Mucosa of stomach (tissue), 1 donor: Measurements from ENCODE around the gene RAMP1.

Experiments used
- H3K27me3 ChIP-seq: one replicate; pipeline ENCODE4 v1.7.0; 2013; ENCODE audit warnings: mild to moderate bottlenecking, low read length; ENCODE audit not compliant: control insufficient read depth, insufficient read depth
- H3K36me3 ChIP-seq: one replicate; pipeline ENCODE4 v1.7.0; 2013; ENCODE audit warnings: low read length; ENCODE audit not compliant: control insufficient read depth, insufficient read depth
- H3K4me1 ChIP-seq: one replicate; pipeline ENCODE4 v1.7.0; 2013; ENCODE audit warnings: mild to moderate bottlenecking, low read length; ENCODE audit not compliant: control insufficient read depth, insufficient read depth
- H3K4me3 ChIP-seq: one replicate; pipeline ENCODE4 v1.7.0; 2013; ENCODE audit warnings: low read length
- H3K9ac ChIP-seq: one replicate; pipeline ENCODE4 v1.7.0; 2013; ENCODE audit warnings: mild to moderate bottlenecking, low read length, moderate library complexity
- H3K9me3 ChIP-seq: one replicate; pipeline ENCODE4 v1.7.0; 2013; ENCODE audit warnings: mild to moderate bottlenecking, low read length, moderate library complexity; ENCODE audit not compliant: control insufficient read depth
- donor health status: Pancreatic carcinoma.

RAMP1 gene

DNA sequence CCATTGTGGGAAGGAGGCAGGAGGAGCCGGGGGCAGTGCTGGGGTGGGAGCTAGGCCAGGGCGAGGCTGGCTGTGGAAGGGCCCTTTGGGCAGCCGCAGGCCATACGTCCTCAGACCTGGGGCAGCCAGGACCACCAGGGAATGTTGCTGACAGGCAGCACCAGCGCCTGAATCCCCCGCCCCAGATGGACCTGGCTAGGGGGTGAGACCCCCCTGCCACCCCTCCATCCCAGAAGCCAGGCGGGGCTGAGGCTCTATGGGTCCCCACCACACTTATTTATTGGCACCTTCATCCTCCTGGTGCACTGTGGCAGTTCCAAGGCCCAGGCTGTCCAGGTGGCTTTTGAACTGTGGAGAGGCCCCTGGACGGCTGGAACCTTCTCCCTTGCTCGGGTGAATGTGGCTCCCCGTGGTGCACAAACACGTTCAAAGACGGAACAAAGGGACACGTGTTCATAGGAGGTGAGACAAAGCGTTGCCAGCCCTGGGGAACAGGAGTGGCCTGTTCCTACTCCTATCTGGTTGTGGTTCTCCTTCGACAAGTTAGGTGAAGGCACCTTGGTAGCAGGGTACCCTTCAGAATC lies 35.1 kb downstream of the RAMP1 start:
- no peaks in the 10 kb centered on the region for H3K9me3 ChIP-seq
- H3K4me3 ChIP-seq, result no peak overlapping the region
- H3K36me3 ChIP-seq, result no peaks in the 10 kb centered on the region
- H3K9ac ChIP-seq, result no peak overlapping the region
- peaks cover 17% of the 10 kb centered on the region for H3K4me1 ChIP-seq
- no peaks in the 10 kb centered on the region for H3K27me3 ChIP-seq

DNA sequence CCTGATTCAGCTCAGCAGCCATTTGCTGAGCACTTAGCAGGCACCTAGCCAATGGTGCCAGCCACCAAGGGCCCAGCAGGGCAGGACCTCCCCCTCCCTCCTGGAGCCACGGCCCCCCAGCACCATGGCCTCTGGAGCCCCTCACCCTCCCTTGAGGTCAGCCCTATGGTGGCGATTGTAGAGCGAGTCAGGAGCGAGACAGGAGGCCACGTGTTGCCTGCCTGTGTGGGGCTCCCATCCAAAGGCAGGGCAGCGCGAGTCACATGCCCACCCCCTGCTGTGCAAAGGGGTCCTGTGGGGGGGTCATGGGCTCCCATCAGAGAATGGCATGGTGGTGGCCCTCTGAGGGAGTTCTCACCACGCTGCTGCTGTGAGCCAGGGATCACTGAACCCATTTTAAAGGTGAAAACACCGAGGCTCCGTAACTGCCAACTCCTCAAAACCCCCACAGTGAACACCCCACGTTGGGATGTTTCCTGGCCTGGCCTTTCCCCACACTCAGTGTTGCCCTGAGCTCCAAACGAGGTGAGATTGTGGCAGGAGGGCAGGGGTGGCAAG lies 35.6 kb downstream of the RAMP1 start:
- peaks cover 17% of the 10 kb centered on the region for H3K4me1 ChIP-seq
- H3K27me3 ChIP-seq, result no peaks in the 10 kb centered on the region
- no peak overlapping the region for H3K9ac ChIP-seq
- no peak overlapping the region for H3K4me3 ChIP-seq
- H3K36me3 ChIP-seq, result no peaks in the 10 kb centered on the region
- no peaks in the 10 kb centered on the region for H3K9me3 ChIP-seq

DNA sequence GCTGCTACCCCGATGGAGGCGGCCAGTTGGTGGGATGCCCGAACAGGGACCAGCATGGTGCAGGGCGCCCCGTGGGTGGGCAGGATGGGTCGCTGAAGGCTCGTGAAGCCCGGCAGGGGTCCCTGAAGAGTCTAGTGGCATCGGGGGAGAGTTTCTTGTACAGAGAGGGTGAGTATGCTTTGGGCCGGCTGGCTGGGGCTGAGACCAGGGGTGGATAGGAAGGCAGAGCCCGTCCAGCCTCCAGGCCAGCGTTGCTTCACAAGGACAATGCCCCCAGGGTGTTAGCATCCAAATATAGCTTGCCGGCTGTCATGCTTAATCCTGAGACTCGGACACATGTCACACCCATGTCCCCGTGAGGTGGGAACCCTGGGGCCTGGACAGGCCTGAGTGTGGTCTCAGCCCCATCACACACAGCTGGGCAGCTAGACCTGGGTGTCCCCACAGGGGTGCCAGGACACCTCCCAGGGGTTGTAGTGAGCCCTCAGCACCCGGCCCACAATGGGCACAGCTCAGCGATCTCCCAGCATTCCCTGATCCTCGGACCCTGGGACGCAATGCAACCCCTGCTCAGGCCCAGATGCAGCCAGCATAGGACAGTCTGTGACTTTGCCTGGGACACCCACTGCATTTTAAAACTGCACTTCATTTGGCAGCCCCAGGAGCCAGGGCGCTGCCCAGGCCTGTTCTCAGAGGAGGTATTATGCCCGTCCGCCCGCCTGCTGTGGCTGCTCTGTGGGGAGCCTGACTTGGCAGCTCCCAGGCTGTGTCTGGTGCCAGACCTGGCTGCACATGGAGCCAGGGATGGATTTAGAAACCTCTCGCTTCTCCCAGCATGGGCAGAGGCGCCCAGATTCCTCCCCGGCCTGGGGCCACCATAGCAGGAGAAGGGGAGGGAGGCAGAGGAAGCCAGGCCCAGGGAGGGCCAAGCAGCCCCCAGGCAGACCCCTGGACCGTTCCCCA lies 36.4 kb downstream of the RAMP1 start:
- peaks cover 17% of the 10 kb centered on the region for H3K4me1 ChIP-seq

DNA sequence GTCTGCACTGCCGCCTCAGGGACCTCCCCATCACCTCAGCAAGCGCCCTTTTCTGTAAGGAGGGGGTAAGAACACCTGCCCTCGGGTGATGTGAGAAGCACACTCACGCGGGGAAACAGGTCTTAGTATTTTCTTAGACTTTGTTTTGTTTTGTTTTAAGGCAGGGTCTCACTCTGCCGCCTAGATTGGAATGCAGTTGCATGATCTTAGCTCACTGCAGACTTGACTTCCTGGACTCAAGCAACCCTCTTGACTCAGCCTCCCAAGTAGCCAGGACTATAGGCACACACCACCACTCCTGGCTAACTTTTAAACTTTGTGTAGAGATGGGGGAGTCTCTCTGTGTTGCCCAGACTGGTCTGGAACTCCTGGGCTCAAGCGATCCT lies 37.1 kb downstream of the RAMP1 start:
- Histone ChIP-seq H3K4me1 (peaks cover 17% of the 10 kb centered on the region), H3K4me3 (no peak overlapping the region), H3K9ac (no peak overlapping the region), H3K9me3 (no peaks in the 10 kb centered on the region), H3K27me3 (no peaks in the 10 kb centered on the region), H3K36me3 (no peaks in the 10 kb centered on the region)

More for the DNA sequence above, 36.4 kb downstream of the RAMP1 start:
- Histone ChIP-seq H3K9ac (no peak overlapping the region), H3K9me3 (no peaks in the 10 kb centered on the region), H3K36me3 (no peaks in the 10 kb centered on the region), H3K4me3 (no peak overlapping the region), H3K27me3 (no peaks in the 10 kb centered on the region)

DNA sequence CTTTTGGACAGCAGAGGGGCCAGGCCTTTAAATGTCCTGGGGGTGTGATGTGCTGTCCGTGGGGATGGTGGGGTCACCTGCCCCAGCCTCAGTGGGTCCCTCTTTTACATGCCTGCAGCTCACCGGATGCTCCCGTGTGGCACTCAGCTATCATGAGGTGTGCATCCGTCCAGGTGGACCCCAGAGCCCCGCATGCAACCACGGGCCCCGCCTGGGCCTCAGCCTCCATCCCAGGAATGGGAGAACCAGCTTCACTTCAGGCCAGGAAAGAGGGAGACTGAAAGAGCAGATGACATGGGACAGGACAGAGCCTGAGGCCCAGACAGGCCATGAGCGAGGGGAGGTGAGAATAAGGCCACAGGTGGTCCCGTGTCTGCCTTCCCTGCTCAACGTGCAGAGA lies 37.5 kb downstream of the RAMP1 start:
- H3K4me1 ChIP-seq, result peaks cover 17% of the 10 kb centered on the region
- H3K27me3 ChIP-seq, result no peaks in the 10 kb centered on the region
- H3K9ac ChIP-seq, result no peak overlapping the region

DNA sequence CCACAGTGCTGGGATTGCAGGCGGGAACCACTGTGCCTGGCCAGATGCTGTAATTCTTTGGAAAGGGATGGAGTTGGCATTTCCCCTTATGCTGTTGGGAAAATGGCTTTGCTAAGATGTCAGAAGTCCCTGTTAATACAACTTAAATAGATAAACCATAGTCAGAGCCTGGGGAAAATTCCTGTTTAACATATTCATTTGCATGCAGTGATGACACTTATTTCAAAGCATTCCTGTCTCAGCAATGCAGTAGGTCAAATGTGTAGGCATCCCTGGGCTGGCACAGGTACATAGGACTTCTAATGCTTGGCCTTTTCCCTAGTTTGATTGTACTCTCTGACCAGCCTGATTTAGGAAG lies 38.6 kb downstream of the RAMP1 start:
- H3K36me3 ChIP-seq, result no peaks in the 10 kb centered on the region
- peaks cover 9% of the 10 kb centered on the region for H3K4me1 ChIP-seq
- H3K27me3 ChIP-seq, result no peaks in the 10 kb centered on the region
- H3K9me3 ChIP-seq, result no peaks in the 10 kb centered on the region
- no peak overlapping the region for H3K4me3 ChIP-seq
- no peak overlapping the region for H3K9ac ChIP-seq

More for the DNA sequence above, 37.5 kb downstream of the RAMP1 start:
- Histone ChIP-seq H3K9me3 (no peaks in the 10 kb centered on the region), H3K4me3 (no peak overlapping the region), H3K36me3 (no peaks in the 10 kb centered on the region)

DNA sequence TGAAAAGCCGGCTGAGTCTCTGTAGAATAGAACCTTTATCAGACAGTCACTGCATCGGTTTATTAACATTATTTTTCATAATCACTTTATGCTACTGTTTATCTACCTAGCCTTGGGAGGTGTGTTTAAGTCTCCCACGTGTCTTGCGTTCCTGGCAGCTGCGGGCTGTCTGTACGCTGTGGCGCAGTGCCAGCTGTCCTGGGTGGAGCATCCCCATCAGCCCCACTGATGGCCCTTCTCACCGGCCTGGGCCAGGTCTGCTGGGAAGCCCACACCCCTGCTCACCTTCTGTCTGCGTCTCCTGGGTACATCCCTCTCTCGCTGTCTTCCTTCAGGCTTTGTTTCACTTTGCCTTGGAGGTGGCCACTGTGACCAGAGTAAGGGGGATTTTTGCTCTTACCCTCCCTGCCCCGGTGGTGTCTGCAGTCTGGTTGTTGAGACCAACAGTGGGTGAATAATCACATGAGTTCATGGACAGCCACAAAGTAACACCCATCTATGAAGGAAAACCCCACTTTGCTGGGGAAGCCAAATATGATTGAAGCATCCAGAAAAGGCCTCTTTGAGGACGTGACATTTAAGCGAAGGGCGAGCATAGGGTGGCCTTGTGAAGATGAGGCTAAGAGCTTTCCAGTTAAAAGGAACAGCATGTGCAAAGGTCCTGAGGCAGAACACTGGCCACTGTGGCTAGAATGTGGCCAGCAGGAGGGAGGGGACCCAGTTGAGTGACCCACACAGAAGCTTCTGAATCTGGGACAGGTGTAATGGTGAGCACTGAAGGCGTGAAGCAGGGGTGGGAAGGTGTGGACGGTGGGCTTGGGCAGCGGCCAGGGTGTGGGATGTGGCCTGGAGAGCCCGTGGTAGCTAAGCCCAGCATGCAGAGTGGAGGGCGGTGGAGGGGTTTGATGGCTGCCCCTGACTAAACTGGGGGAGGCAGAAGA lies 41.7 kb downstream of the RAMP1 start:
- peaks cover 8% of the 10 kb centered on the region for H3K4me1 ChIP-seq
- no peaks in the 10 kb centered on the region for H3K36me3 ChIP-seq
- H3K27me3 ChIP-seq, result no peaks in the 10 kb centered on the region

DNA sequence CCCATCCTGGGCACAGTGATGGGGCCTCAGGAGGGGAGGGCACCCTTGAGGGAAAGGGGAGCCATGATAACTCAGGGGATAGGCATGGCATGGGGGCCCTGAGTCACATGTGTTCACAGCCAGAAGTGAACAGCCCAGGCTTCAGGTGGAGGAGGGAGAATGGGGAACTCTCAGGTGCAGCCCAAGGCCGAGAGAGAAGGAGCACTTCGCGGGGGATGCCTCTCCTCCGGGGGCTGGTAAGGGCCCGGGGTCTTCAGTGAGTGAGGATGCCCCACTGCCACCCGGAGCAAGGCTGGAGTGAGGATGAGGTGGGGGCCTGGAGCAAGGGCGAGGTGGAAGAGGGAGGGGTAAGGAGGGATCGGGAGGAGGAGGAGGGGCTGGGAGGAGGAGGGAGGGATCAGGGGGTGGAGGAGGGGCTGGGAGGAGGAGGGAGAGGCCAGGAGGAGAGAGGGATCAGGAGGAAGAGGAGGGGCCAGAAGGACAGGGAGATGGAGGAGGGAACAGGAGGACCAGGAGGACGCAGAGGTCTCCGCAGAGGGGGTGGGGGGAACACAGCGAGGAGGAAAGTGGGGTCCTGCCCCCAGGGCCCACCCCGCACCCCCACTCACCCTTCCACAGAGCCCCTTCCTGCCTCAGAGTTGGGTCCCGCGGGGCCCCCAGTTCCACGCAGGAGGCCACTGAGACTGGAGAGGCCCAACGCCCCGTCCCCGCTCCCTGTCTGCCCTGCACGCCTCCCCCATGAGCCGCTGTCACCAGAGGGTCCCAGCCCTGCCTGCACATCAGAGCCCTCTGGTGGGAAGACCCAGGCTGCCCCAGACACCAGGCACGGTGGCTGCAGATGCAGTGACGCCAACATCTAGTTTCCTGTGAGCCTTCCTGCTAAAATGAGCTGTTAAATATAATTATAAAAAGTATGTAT lies 42.8 kb downstream of the RAMP1 start:
- H3K4me1 ChIP-seq, result peaks cover 8% of the 10 kb centered on the region
- no peaks in the 10 kb centered on the region for H3K27me3 ChIP-seq
- H3K9ac ChIP-seq, result no peak overlapping the region
- H3K9me3 ChIP-seq, result no peaks in the 10 kb centered on the region
- no peak overlapping the region for H3K4me3 ChIP-seq
- H3K36me3 ChIP-seq, result no peaks in the 10 kb centered on the region

More for the DNA sequence above, 41.7 kb downstream of the RAMP1 start:
- no peak overlapping the region for H3K4me3 ChIP-seq
- H3K9me3 ChIP-seq, result no peaks in the 10 kb centered on the region
- no peak overlapping the region for H3K9ac ChIP-seq

DNA sequence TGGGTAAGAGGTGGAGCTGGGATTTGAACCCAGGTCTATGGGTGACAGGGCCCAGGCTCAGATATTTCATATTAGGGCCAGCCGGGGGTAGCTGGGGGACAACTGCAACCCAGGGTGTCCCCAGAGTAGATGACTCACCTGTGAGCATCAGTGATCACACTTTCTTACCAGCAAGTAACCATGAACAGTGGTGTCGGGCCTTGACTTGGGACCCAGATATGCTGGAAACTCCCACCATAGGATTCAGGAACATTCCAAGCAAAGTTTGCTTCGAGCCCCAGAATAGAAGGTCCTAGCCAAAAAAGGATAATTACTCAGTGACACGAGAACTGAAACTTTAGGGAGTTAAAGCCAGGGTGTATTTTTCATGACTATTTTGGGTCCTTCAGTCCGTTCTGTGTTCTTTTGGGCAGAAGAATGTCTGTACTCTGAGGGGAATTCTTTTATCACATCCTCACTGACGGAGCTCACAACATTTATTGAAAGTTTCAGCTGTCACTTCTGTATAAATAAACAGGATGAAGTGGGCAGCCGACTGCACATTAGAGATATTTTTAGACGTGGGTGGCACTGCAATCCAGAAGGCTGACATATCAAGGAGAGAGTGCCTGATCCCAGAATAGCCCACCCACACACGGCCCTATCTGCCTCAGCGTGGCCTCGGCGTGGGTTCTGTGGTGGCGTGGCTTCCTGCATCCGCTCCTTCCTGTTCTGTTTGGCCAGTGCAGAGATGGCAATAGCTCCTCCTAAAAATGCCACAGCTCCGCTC lies 45.6 kb downstream of the RAMP1 start:
- H3K9ac ChIP-seq, result no peak overlapping the region
- no peaks in the 10 kb centered on the region for H3K36me3 ChIP-seq
- H3K9me3 ChIP-seq, result no peaks in the 10 kb centered on the region
- no peak overlapping the region for H3K4me3 ChIP-seq
- no peaks in the 10 kb centered on the region for H3K27me3 ChIP-seq
- H3K4me1 ChIP-seq, result no peaks in the 10 kb centered on the region

DNA sequence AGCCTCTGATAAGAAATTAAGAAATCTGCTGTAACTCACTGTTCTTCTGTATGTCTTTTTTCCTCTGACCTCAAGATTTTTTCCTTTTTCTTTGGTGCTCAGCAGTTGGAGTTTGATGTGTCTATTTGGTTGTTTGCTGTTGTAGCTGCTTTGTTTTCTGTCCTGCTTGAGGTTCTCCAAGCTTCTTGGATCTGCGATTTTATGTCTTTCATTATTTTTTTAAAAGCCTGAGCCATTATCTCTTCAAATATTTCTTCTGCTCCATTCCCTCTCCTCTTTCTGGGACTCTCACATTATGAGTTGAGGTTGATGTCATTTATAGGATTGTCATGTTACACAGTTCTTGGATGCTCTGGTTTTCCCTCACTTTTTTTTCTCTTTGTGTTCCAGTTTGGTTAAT lies 47.7 kb downstream of the RAMP1 start:
- Histone ChIP-seq H3K27me3 (no peaks in the 10 kb centered on the region), H3K36me3 (no peaks in the 10 kb centered on the region)

More for the DNA sequence above, 47.7 kb downstream of the RAMP1 start:
- Histone ChIP-seq H3K9ac (no peak overlapping the region), H3K9me3 (no peaks in the 10 kb centered on the region), H3K4me3 (no peak overlapping the region), H3K4me1 (no peaks in the 10 kb centered on the region)
